ENCODE results near the gene SFTPA1.
A peak's percentile ranks its signal among the peaks of the same experiment; 100 is the strongest.
"Not testable (repeated sequence)": the region's sequence is repeated elsewhere in the genome, so short reads cannot be mapped to it uniquely, and the experiment has no call there.

SFTPA1 gene

DNA sequence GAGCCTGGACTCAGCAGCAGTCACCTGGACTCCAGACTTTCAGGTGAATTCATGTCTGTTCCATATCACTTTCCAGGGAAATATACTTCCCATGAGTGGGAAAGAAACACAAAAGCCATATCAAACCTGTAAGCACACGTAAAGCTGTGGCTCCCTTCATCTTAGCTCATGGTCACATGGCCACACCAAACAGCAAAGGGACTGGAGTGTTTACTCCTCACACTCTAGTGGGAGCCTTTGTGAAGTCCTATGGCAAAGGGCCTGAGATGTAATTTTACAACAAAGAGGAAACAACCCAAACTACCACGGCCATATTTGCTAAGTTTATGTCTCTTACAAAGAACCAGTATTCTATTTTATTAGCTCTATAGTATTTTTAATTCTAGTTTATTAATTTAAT, 16.3 kb downstream of the SFTPA1 start:
- DNase-seq: no peak
- Mint-ChIP-seq H3K27ac (no peak overlapping the region), H3K4me1 (no peaks in the 10 kb centered on the region), H3K36me3 (ENCODE audit: low read depth) (no peaks in the 10 kb centered on the region), H3K4me3 (no peak overlapping the region), H3K27me3 (ENCODE audit: low read depth, poor library complexity) (peaks cover 4% of the 10 kb centered on the region), H3K9me3 (peaks cover 13% of the 10 kb centered on the region)
- TF ChIP-seq CTCF (IDR thresholded peaks at IDR 0.05): no peak

- Mint-ChIP-seq H3K27ac (peak overlapping the region; percentile 42), H3K4me1 (no peaks in the 10 kb centered on the region), H3K4me3 (no peak overlapping the region), H3K27me3 (ENCODE audit: low read depth, poor library complexity) (peaks cover 5% of the 10 kb centered on the region), H3K9me3 (peaks cover 7% of the 10 kb centered on the region), H3K36me3 (ENCODE audit: low read depth) (no peaks in the 10 kb centered on the region)
- no peak for TF ChIP-seq CTCF (IDR thresholded peaks at IDR 0.05)
- DNase-seq: no peak
These were observed 17.3 kb downstream of the SFTPA1 start for GRCh38 chr10:79628083-79628482.

DNA sequence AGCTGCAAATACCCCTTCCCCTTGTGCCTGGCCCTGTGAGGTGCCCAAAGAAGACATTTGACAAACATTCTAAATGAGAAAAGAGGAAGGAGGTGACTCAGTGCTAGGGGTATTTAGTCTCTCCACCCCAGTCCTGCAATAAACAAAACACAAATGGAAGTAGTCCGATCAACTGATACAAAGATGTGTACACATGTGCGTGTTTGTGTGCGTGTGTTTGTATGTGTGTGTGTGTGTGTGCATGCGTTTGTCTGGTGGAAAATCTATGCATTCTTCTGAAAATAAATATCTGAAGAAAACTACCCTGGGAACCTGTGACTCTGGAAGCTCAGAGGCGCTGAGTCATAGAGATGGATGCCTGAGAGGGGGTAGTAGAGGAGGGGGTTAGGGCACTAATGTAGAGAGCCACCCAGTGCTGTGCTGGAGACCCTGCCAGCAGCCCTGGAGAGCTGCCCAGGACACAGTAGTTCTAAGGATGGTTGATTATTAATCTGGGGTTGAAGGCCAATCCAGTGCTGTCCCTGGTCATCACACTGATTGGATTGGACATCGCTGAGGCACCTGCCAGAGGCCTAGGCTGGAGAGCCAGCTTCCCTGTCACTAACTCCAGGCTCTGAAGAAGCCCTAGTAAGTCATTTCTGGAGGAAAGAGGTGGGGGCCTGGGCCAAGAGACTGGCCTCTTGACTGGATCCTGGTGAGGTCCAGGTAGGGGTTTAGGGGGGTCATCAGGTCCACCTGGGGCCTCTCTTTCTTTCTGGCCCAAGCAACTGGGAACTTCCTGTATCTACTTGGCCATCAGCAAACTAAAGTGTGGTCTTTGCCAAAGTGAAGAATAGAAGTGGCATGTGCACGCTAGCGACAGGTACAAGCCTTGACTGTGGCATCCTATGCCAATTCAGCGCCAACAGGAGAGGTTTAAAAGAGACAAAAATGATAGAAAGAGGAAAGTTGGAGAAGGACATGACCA, 18.5 kb downstream of the SFTPA1 start:
- Mint-ChIP-seq H3K27ac (peak overlapping the region; percentile 0), H3K9me3 (peaks cover 4% of the 10 kb centered on the region), H3K27me3 (ENCODE audit: low read depth, poor library complexity) (peaks cover 7% of the 10 kb centered on the region), H3K4me3 (no peak overlapping the region), H3K36me3 (ENCODE audit: low read depth) (no peaks in the 10 kb centered on the region), H3K4me1 (no peaks in the 10 kb centered on the region)
- no peak for DNase-seq
- TF ChIP-seq CTCF (IDR thresholded peaks at IDR 0.05): no peak

GRCh38 chr10:79629955-79630327, 19.2 kb downstream of the SFTPA1 start:
- Mint-ChIP-seq H3K27ac (peak overlapping the region; percentile 0), H3K36me3 (ENCODE audit: low read depth) (no peaks in the 10 kb centered on the region), H3K9me3 (peaks cover 4% of the 10 kb centered on the region), H3K4me3 (no peak overlapping the region), H3K4me1 (no peaks in the 10 kb centered on the region), H3K27me3 (ENCODE audit: low read depth, poor library complexity) (peaks cover 8% of the 10 kb centered on the region)
- no peak for DNase-seq
- no peak for TF ChIP-seq CTCF (IDR thresholded peaks at IDR 0.05)

DNA sequence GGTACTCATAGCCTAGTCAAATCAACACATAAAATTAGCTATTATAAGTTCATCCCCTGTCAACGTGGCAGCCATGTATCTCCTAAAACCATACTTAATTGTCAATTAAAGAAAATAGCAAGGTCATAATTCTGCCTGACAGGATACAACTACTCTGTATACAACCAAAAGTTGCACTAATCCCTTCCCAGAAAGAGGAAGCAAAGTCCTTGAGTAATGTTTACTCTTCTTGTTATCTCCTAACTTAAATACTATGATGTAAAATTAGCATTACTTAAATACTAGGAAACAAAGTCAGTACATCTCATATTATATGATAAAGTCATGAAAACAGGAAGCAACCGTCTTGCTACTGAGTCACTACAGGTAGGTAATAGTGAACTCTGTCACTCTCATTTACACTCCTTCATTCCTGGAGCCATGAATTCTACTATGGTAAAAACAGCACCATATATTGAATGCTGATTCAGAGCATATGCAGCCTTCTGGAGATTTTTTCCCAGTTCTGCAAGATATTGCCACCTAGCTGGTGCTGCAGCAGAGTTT, 26.0 kb downstream of the SFTPA1 start:
- not testable (repeated sequence) for H3K4me1 Mint-ChIP-seq; H3K36me3 Mint-ChIP-seq (ENCODE audit: low read depth); H3K27ac Mint-ChIP-seq; H3K9me3 Mint-ChIP-seq; H3K4me3 Mint-ChIP-seq; DNase-seq
- H3K27me3 Mint-ChIP-seq (ENCODE audit: low read depth, poor library complexity): peaks cover 13% of the 10 kb centered on the region

DNA sequence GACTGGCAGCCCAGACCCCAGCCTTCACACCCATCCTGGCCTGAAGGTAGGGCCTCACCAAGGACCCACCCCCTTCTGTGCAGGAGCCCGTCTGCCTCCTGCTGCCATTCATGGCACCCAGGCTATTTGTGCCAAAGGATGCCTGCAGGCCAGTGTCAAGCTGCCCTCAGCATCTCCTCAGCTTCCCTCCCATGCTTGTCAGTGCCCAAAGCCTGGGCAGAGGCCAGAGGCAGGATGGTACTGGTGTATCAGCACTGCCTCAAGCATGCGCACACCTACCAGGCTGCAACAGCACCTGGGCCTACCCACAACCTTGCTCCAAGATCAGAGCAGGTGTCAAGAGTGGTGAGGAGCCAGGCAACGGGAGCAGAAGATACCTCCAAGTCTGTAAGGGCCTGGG, 27.6 kb downstream of the SFTPA1 start:
- no peak overlapping the region for H3K4me3 Mint-ChIP-seq
- DNase-seq: no peak
- H3K27ac Mint-ChIP-seq: no peak overlapping the region
- H3K4me1 Mint-ChIP-seq: no peaks in the 10 kb centered on the region
- TF ChIP-seq CTCF (IDR thresholded peaks at IDR 0.05): no peak
- peaks cover 8% of the 10 kb centered on the region for H3K27me3 Mint-ChIP-seq (ENCODE audit: low read depth, poor library complexity)
- H3K9me3 Mint-ChIP-seq: no peaks in the 10 kb centered on the region
- H3K36me3 Mint-ChIP-seq (ENCODE audit: low read depth): no peaks in the 10 kb centered on the region

- not testable (repeated sequence) for H3K36me3 Mint-ChIP-seq (ENCODE audit: low read depth); H3K4me1 Mint-ChIP-seq; H3K4me3 Mint-ChIP-seq; H3K27ac Mint-ChIP-seq; H3K9me3 Mint-ChIP-seq; DNase-seq
- peaks cover 12% of the 10 kb centered on the region for H3K27me3 Mint-ChIP-seq (ENCODE audit: low read depth, poor library complexity)
These were observed 42.0 kb downstream of the SFTPA1 start for GRCh38 chr10:79652695-79653094.

DNA sequence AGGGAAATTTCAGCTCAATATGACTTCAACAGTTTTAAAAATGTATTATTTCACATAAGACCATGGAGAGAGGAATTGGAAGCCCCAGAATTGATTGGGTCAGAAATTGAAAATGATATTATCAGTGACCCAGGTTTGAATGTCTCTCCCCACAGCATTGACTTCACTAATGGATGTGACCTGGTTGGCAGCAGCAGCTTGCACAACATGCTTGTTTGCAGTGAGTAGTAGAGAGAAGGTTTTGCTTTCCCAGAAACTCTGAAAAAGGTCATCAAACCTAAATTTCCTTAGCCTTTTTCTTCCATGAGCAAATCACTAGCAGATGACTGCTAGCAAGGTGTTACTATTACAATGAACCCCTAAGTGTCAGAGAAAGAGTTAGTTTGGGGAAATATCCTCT, 52.5 kb downstream of the SFTPA1 start:
- H3K4me1 Mint-ChIP-seq; H3K27me3 Mint-ChIP-seq (ENCODE audit: low read depth, poor library complexity); H3K4me3 Mint-ChIP-seq; H3K36me3 Mint-ChIP-seq (ENCODE audit: low read depth); DNase-seq; H3K27ac Mint-ChIP-seq; H3K9me3 Mint-ChIP-seq: not testable (repeated sequence)

- H3K27ac Mint-ChIP-seq; DNase-seq; H3K4me1 Mint-ChIP-seq; H3K27me3 Mint-ChIP-seq (ENCODE audit: low read depth, poor library complexity); H3K4me3 Mint-ChIP-seq; H3K9me3 Mint-ChIP-seq; H3K36me3 Mint-ChIP-seq (ENCODE audit: low read depth): not testable (repeated sequence)
These were observed 53.9 kb downstream of the SFTPA1 start for GRCh38 chr10:79664686-79665085.

All from nephron progenitor cell (in vitro differentiated cells).